ENCODE measurements around the gene MRGPRE.

Gene MRGPRE

GRCh38 chr11:3229673-3230630, 2.3 kb downstream of the MRGPRE start:
- Histone ChIP-seq H3K9me3 (ENCODE audit: insufficient read depth, low read length) (no peaks in the 10 kb centered on the region), H3K4me1 (ENCODE audit: insufficient read depth, insufficient read length) (peaks cover 12% of the 10 kb centered on the region), H3K4me3 (ENCODE audit: insufficient read length, low read depth) (no peak overlapping the region), H3K36me3 (ENCODE audit: insufficient read depth, insufficient read length, low read length) (no peaks in the 10 kb centered on the region), H3K27me3 (ENCODE audit: insufficient read depth, insufficient read length) (peaks cover 11% of the 10 kb centered on the region), H3K9ac (ENCODE audit: insufficient read length, low read depth) (no peak overlapping the region)
- TF ChIP-seq YY1 (IDR thresholded peaks at IDR 0.05; ENCODE audit: insufficient read depth, insufficient read length) (no peak), SUZ12 (IDR thresholded peaks at IDR 0.05; ENCODE audit: extremely low read depth, insufficient read depth, insufficient read length) (no peak), ZNF274 (IDR thresholded peaks at IDR 0.05; ENCODE audit: low read depth, low read length) (no peak)
- no peak for DNase-seq (ENCODE audit: low read depth, low spot score)

- H3K9me3 ChIP-seq (ENCODE audit: insufficient read depth, low read length), result no peaks in the 10 kb centered on the region
- H3K4me1 ChIP-seq (ENCODE audit: insufficient read depth, insufficient read length), result peaks cover 20% of the 10 kb centered on the region
- H3K9ac ChIP-seq (ENCODE audit: insufficient read length, low read depth), result no peak overlapping the region
- DNase-seq (ENCODE audit: low read depth, low spot score), result no peak
- no peak for TF ChIP-seq YY1 (IDR thresholded peaks at IDR 0.05; ENCODE audit: insufficient read depth, insufficient read length)
- no peak for TF ChIP-seq SUZ12 (IDR thresholded peaks at IDR 0.05; ENCODE audit: extremely low read depth, insufficient read depth, insufficient read length)
- no peak for TF ChIP-seq ZNF274 (IDR thresholded peaks at IDR 0.05; ENCODE audit: low read depth, low read length)
- no peak overlapping the region for H3K4me3 ChIP-seq (ENCODE audit: insufficient read length, low read depth)
- peaks cover 8% of the 10 kb centered on the region for H3K27me3 ChIP-seq (ENCODE audit: insufficient read depth, insufficient read length)
- H3K36me3 ChIP-seq (ENCODE audit: insufficient read depth, insufficient read length, low read length), result no peaks in the 10 kb centered on the region
Measured at GRCh38 chr11:3228445-3228829, 3.8 kb downstream of the MRGPRE start.

- peaks cover 24% of the 10 kb centered on the region for H3K4me1 ChIP-seq (ENCODE audit: insufficient read depth, insufficient read length)
- no peak overlapping the region for H3K4me3 ChIP-seq (ENCODE audit: insufficient read length, low read depth)
- peaks cover 3% of the 10 kb centered on the region for H3K27me3 ChIP-seq (ENCODE audit: insufficient read depth, insufficient read length)
- TF ChIP-seq YY1 (IDR thresholded peaks at IDR 0.05; ENCODE audit: insufficient read depth, insufficient read length) (no peak), SUZ12 (IDR thresholded peaks at IDR 0.05; ENCODE audit: extremely low read depth, insufficient read depth, insufficient read length) (no peak), ZNF274 (IDR thresholded peaks at IDR 0.05; ENCODE audit: low read depth, low read length) (no peak)
- no peak for DNase-seq (ENCODE audit: low read depth, low spot score)
- H3K9ac ChIP-seq (ENCODE audit: insufficient read length, low read depth), result no peak overlapping the region
- no peaks in the 10 kb centered on the region for H3K9me3 ChIP-seq (ENCODE audit: insufficient read depth, low read length)
- no peaks in the 10 kb centered on the region for H3K36me3 ChIP-seq (ENCODE audit: insufficient read depth, insufficient read length, low read length)
Measured at GRCh38 chr11:3227568-3228444, 4.4 kb downstream of the MRGPRE start.

- peaks cover 3% of the 10 kb centered on the region for H3K27me3 ChIP-seq (ENCODE audit: insufficient read depth, insufficient read length)
- no peak overlapping the region for H3K9ac ChIP-seq (ENCODE audit: insufficient read length, low read depth)
- peaks cover 25% of the 10 kb centered on the region for H3K4me1 ChIP-seq (ENCODE audit: insufficient read depth, insufficient read length)
- no peaks in the 10 kb centered on the region for H3K36me3 ChIP-seq (ENCODE audit: insufficient read depth, insufficient read length, low read length)
- no peaks in the 10 kb centered on the region for H3K9me3 ChIP-seq (ENCODE audit: insufficient read depth, low read length)
- no peak overlapping the region for H3K4me3 ChIP-seq (ENCODE audit: insufficient read length, low read depth)
- no peak for DNase-seq (ENCODE audit: low read depth, low spot score)
- TF ChIP-seq ZNF274 (IDR thresholded peaks at IDR 0.05; ENCODE audit: low read depth, low read length) (no peak), SUZ12 (IDR thresholded peaks at IDR 0.05; ENCODE audit: extremely low read depth, insufficient read depth, insufficient read length) (no peak), YY1 (IDR thresholded peaks at IDR 0.05; ENCODE audit: insufficient read depth, insufficient read length) (no peak)
Measured at GRCh38 chr11:3226846-3227567, 5.2 kb downstream of the MRGPRE start.

GRCh38 chr11:3225826-3226750, 6.1 kb downstream of the MRGPRE start:
- peak overlapping the region; percentile 42 for H3K9ac ChIP-seq (ENCODE audit: insufficient read length, low read depth)
- H3K4me3 ChIP-seq (ENCODE audit: insufficient read length, low read depth), result no peak overlapping the region
- no peaks in the 10 kb centered on the region for H3K36me3 ChIP-seq (ENCODE audit: insufficient read depth, insufficient read length, low read length)
- no peak for TF ChIP-seq YY1 (IDR thresholded peaks at IDR 0.05; ENCODE audit: insufficient read depth, insufficient read length)
- DNase-seq (ENCODE audit: low read depth, low spot score), result no peak
- peaks cover 3% of the 10 kb centered on the region for H3K27me3 ChIP-seq (ENCODE audit: insufficient read depth, insufficient read length)
- peaks cover 21% of the 10 kb centered on the region for H3K4me1 ChIP-seq (ENCODE audit: insufficient read depth, insufficient read length)
- H3K9me3 ChIP-seq (ENCODE audit: insufficient read depth, low read length), result no peaks in the 10 kb centered on the region

- H3K9me3 ChIP-seq (ENCODE audit: insufficient read depth, low read length), result no peaks in the 10 kb centered on the region
- no peak overlapping the region for H3K4me3 ChIP-seq (ENCODE audit: insufficient read length, low read depth)
- peak overlapping the region; percentile 17 for H3K9ac ChIP-seq (ENCODE audit: insufficient read length, low read depth)
- DNase-seq (ENCODE audit: low read depth, low spot score), result no peak
- no peaks in the 10 kb centered on the region for H3K36me3 ChIP-seq (ENCODE audit: insufficient read depth, insufficient read length, low read length)
- TF ChIP-seq SUZ12 (IDR thresholded peaks at IDR 0.05; ENCODE audit: extremely low read depth, insufficient read depth, insufficient read length) (no peak), ZNF274 (IDR thresholded peaks at IDR 0.05; ENCODE audit: low read depth, low read length) (no peak), YY1 (IDR thresholded peaks at IDR 0.05; ENCODE audit: insufficient read depth, insufficient read length) (no peak)
- no peaks in the 10 kb centered on the region for H3K27me3 ChIP-seq (ENCODE audit: insufficient read depth, insufficient read length)
- peaks cover 21% of the 10 kb centered on the region for H3K4me1 ChIP-seq (ENCODE audit: insufficient read depth, insufficient read length)
Measured at GRCh38 chr11:3225159-3225758, 7.0 kb downstream of the MRGPRE start.
